Dedifferentiated amniotic fluid mesenchymal stem cell (primary cell): ENCODE measurements around the gene NFE2L2.
"Not testable (repeated sequence)": the region's sequence is repeated elsewhere in the genome, so short reads cannot be mapped to it uniquely, and the experiment has no call there.

Experiments used
- DNase-seq: peaks from one replicate; pipeline ENCODE4 v3.0.0-alpha.2; 2016; ENCODE audit errors: extremely low spot score

The NFE2L2 gene

DNA sequence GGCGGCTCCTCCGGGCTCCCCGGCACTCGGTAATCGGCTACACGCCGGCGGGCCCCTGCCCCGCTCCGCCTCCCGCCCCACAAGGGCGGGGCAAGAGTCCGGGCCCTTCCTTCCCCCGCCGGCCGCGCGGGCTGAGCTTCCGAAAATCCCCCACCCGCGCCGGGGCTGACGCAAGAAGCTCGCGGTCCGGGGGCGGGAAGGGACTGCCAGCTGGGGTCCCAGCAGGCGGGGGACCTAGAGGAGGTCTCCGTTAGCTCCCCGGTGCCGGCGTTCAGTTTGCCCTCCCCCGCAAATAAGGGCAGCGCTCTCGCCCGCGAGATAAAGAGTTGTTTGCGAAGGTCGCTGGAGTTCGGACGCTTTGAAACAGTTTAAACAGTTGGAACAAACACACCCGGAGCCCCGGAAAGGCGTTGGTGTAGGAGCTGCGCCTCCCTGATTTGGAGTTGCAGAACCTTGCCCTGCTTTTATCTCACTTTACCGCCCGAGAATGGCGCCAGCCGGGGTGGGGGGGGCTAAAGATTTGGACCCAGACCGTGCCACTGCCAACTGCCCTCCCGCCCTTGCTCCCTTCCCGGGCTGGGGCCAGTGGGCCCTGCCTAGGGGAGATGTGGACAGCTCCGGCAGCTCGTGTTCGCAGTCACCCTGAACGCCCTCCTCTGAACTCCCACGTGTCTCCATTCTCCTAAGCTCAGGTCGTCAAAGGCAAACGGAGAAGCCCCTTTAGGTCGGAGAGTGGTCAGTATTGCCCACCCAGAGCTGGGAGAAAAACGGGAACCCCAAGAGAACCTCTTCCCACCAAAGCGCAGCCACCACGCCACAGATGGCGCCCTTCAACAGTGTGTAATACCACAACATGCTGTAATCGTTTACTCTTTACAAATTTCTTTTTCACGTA is at the start of gene NFE2L2:
Gene NFE2L2, minus strand, starts transcription at position 35 of the 895 bp plus-strand sequence. CDS start 151 bp downstream, outside the sequence.
- peak; percentile 78 for DNase-seq

DNA sequence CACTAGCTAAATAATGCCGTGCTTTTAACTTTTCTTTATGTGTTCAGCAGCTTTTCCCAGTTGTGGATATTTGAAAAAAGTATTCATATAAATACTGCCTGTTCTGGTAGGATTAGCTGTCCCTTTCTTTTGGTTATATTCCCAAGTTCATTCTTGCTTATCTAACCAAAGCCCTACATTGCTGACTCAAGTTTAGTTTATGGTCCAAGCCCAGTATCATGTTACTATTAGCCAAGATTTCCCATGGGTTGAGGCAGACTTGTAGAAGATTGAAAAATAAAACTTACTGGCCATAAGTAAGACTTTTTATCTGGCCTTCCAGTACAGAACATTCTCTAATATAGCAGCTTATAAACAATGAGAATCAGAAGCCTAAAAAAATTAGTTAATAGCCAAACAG is 49.7 kb upstream of the NFE2L2 start:
- DNase-seq = peak; percentile 77

DNA sequence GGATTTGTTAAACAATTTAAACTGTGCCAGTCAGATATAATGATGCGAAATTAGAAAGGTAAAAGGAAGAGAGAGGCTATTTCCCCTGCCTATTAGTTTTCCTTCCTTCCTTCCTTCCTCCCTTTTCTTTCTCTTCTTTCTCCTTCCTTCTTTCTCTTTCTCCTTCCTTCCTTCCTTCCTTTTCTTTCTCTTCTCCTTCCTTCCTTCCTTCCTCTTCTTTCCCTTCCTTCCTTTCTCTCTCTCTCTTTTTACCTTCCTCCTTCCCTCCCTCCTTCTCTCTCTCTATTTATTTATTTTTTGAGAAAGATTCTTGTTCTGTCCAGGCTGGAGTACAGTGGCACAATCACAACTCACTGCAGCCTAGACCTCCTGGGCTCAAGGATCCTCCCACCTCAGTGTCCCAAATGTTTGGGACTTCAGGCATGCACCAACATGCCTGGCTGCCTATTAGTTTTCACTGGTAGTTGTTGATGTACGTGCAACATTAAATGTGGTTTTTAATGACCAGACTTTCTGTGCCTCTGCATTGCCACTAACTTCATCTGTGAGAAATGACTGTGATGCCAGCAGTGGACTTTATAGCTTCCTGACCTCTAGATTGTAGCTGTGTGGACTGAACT is 48.7 kb upstream of the NFE2L2 start:
- DNase-seq = no peak

DNA sequence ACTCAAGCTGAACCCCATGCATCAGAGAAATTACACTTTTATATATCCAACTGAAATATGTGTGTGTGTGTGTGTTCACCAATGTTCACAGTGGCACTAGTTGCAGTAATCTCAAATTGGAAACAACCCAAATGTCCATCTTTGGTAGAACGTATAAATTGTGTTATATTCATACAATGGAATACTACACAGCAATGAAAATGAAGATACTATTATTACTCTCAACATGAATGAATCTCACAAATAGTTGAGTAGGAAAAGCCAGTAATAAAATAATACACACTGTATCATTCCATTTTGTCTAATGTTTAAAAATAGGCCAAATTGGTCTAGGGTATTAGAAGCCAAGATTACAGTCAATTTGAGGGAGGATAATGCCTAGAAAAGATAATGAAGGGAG is 48.0 kb upstream of the NFE2L2 start:
- DNase-seq = no peak

DNA sequence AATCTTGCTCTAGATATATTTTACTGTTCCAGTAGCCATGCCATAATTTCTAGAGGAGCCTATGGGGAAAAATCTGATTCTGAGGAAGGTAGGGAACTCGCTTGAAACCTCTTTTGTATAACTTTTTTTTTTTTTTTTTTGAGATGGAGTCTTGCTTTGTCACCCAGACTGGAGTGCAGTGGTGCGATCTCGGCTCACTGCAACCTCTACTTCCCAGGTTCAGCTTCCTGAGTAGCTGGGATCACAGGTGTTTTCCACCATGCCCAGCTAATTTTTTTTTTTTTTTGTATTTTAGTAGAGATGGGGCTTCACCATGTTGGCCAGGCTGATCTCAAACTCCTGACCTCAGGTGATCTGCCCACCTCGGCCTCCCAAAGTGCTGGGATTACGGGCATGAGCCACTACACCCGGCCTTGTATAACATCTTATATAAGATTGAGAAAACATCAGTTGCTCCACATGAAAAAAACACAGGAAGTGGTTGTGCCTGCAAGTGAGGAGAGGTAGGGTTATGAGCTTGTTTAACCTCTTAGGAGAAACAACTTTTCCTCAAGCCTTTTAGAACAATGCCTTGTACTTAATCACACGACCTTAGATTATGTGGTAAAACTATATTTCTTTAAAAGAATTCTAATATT is 45.3 kb upstream of the NFE2L2 start:
- not testable (repeated sequence) for DNase-seq

DNA sequence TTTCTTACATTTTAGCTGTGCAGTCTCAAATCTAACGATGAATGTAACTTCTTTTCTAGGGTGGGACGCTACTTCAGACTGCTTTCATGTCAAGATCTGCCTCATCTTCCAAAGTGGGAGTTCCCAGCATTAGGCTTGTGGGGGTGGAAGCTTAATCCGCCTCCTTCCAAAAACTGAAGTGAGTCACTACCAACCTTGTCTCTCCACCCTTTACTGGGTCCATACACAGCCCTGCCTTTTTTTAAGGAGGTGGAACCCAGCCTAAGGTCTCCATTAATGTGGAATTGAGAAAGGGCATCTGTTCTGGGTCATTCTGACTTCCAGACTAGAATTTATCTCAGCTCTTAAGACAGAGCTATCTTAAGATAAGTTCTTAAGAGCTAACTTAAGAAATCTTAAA is 42.0 kb upstream of the NFE2L2 start:
- DNase-seq = no peak

DNA sequence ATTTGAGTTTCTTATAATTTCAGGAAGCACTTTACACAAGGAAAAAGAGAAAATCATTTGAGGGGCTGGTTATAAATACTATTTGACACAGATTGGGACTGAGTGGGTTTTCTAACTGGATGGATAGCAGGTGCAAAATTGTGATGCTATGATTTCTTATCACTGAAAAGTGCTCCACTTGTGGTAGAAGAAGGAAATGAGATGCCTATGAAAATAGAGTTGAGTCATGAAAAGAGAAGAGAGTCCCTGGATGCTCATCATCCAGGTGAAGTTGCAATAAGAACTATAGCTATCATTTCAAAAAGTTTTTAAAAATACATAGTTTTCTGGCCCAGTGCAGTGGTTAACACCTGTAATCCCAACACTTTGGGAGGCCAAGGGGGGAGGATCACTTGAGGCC is 39.4 kb upstream of the NFE2L2 start:
- no peak for DNase-seq

DNA sequence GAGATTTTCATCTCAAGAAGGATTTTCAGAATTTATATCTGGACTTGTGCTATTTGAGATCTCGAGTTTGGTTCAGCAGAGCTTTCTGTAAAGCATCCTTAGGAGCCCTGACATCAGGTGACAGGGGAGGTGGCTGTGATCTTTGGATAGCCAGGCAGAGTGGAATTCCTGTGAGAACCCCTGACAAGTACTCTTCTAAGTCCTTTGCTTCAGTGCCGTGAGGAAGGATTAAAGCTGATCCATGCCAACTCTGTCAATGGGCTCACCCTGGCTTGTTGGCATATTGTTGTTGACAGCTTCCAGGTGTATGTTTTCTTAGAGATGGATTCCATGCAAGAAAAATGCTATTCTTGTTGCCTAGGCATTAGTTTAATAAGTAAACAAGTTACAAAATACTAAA is 38.0 kb upstream of the NFE2L2 start:
- no peak for DNase-seq

DNA sequence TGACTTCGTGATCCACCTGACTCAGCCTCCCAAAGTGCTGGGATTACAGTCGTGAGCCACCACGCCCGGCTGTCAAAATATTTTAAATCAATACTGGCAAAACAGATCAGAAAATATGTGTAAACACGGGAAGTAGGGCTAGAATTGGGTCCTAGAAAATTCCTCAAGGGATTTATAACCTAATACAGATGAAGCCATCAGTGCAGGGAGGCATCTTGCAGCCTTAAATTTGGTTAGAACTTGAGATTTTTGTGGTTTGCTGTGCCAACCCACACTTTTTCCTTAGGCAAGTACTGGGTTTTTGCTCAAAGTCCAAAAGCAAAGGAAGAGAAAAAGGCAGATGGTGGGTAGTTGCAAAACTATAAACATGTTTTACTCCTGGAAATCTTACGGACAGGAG is 33.7 kb upstream of the NFE2L2 start:
- peak; percentile 56 for DNase-seq

DNA sequence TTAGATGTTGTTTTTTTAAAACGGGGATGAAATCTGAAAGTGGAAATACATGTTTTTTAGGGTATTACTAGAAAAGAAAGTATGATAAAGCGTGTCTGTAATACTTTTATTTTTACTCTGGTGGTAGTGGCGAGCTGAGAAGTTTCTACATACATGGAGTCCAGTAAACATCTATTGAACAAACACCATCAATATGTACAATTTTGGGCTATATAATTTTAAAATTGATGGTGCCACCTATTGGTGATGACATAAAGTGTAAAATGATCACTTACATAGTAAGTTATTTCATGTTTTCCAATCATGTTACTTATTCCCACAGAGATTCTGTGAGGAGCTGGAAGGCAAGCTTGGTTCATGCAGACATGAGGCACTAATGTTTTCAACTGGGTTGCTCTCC is 31.5 kb upstream of the NFE2L2 start:
- no peak for DNase-seq

DNA sequence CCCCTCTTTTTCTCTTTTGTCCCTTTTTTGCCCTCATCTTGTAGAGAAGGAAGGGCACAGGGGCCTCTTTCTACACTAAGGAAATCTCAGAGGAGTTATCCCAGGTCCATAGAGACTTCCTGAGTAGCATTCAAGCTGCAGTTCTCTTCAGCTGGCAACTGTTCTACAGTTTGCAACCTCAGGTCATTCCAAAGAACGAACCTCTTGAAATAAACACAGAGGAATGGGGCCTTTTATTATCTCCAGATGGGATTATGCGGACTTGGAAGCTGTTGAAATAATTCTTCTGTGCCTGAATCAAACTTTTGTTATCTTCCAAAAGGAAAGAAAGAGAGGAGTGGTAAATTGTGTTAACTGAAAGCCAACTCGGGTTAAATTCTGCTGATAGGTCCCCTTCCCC is 31.0 kb upstream of the NFE2L2 start:
- DNase-seq = peak; percentile 54

DNA sequence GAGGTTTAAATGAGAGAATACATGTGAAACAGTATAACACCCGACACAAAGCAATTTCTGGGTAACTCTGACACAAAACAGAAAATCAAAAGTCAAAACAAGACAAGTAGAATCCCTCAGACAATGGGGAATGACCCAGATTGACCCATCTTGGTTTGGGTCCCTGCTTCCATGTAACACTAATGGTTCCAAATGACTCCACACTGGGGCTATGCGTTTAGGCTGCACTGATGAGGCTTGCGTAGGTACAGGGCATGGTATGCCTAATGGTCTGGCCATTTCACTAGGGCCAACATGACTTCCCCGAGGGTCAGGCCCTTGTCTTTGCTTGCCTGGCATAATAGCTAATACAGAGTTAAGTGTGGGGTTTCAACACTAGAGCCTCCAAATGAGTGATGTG is 27.2 kb upstream of the NFE2L2 start:
- no peak for DNase-seq

DNA sequence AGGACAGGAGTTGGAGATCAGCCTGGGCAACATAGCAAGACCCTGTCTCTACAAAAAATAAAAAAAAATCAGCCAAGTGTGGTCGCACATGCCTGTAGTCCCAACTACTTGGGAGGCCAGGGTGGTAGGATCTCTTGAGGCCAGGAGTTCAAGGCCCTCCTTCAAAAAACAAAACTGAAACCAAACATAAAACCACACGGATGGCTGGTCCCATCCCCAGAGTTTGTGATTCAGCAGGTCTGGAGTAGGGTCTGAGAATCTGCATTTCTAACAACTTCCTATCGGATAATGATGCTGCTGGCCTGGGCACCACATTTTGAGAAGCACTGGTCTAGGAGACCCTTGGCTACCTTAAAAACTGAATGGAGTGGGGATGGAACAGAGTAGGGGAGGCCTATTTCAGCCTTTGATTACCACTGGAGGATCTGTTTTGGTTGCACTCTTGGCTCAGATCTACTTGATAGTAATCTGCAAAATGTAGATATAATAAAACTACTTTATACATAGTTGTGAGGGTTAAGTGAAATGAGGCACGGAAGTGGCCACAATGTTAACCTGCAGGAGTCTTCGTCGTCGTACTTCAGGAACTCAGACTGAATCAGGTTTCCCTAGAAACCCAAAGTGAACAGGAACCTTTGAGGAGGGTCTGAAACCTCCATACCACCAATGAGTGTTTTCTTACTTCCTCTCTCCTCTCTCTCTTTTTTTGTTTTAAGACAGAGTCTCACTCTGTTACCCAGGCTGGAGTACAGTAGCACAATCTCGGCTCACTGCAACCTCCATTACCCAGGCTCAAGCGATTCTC is 25.5 kb upstream of the NFE2L2 start:
- DNase-seq = no peak

DNA sequence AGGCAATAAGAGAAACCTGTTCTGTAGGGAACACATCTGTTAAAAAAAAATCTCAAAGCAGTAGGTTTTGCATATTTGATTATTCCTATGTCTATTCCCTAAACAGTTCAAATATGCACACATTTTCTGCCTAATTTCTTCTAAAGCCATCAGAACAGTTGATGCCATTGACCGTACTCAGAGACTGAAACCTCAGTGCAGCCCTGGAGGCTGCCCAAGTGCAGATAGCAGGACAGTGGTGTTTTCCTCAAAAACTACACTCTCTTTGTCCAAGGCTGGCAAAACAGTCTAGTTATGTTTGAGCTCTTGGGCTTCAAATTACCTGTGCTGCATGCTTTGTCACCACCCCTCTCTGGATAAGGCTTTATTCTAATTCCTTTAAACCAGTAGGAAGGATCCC is 23.3 kb upstream of the NFE2L2 start:
- DNase-seq = no peak

DNA sequence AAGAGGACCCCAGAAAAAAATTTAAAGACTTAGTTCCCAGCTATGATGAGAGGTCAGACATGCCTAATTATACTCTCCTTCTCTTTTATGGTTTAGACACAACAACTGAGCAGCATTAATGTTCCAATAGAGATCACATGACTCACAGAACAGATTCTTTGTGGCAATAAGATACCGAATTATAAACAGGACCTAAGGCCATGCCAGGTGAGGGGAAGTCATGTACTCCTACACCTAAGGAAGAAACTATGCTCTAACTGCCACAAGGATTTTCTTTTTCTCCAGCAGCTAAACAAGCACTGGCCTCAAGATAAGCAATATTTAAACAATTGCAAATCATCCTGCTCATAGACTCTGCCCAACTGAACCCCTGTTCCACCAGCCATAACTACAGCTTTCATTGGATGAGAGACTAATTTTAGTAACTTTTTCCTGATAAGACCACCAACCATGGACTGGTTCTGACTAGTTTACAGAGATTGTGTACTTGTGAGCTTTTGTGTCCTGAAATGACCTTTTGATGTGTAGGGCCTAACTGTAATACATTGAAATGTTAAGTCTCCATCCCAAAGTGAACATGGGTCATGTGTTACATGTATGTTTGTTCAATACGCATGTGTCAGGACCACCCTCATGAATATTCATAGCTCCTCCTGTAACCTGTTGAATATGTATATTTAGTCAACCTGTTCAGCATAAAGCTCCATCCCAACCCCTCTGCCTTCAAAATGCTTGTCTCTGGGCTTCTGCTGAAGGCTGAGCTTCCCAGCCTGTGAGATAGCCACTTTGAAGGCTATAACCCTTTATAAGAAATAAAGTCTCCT is 21.6 kb upstream of the NFE2L2 start:
- DNase-seq = no peak

DNA sequence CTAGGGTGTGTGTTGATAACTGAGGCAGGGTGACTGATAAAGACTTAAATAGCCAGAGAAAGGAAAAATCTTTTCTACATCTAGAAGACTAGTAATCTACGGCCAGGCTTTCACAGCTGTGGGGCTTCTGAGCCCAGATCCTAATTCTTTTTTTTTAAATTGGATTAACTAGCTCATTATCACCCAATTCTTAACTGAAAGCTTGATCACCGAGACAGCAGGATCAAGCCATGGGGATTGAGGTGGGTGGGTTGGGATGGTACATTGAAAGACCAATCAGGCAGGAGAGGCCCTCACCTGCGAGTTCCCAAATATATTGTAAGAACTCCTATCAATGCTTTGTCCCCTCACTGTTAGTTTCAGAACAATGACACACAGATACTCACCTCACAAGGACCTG is 20.0 kb upstream of the NFE2L2 start:
- DNase-seq = no peak

DNA sequence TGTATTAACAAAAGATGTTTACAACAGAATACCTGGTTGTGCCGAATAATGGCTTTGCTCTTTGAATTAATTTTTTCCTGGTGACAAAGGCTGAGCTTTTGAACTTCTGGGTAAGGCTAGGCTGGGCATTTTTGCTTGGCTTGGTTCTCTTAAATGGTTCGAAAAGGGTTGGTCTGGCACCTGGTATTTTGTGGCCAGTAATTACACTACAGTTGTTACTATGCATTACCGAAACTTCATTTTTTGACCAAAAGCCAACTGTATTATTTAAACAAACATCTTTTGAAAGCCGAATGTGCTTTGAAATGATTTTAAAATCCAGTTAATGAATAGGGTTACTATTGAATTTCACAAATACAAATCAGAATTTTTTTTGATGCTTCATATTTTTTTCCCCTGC is 19.4 kb upstream of the NFE2L2 start:
- no peak for DNase-seq

DNA sequence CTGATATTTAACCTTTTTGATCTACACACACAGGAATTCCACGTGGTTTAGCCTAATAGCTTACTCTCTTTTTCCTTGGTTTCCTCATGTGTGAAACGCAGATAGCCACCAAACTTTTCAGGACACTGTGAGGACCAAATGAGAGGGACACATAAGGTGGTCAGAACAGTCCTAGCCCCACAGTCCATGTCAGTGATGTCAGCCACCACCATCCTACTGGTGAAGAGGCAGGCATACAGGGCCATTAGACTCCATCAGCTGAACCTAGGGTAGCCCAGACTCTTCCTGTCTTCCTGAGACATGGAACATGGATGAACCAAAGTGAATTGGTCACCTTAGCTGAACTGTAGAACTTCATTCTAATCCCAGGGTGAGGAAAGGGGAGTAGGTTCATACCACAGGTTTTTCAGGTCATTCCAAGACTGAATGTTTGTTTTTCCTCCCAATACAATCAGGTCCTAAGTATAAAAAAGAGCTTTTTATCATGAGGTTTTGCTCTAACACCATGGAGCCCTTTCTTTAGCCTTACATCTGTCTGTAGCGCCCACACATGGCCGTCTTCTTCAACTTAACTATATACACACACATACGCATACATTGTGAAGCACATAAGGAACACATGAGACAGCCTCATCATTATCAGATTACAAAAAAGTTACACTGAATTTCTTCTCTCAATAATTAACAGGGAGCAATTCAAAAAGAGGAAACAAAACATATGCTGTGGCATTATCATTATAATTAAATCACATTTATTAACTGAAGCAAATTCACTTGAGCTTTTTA is 18.5 kb upstream of the NFE2L2 start:
- no peak for DNase-seq

DNA sequence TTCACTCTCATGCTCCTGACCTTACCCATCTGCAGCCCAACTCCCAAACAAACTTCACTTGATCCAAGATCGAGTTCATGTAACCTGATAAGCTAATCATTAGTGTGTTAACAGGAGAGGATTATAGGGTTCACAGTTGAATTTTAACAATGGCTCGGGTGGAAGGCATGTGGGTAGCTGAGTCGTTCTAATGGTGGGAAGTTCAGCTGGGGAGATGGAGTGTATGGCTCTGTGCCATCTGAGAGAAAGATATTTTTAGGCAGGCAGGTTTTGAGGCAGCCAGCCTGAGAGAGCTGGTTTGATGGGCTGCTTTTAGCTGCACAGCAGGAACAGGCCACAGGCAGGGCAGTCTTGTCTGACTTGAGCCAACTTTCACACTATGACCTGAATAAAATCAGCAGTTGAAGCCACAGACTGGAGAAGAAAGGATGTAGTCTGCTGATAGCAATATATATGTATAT is 17.7 kb upstream of the NFE2L2 start:
- DNase-seq = no peak
